ENCODE measurements around the gene DCXR.
A peak's percentile ranks its signal among the peaks of the same experiment; 100 is the strongest.

DCXR gene

GRCh38 chr17:82022981-82023446 lies 14.5 kb downstream of the DCXR start, which contains the start of gene LRRC45:
Gene LRRC45, plus strand, starts transcription at chr17:82023305. Its CDS starts 339 bp downstream, at chr17:82023644.
- peak; percentile 99 to 100 for DNase-seq (ENCODE audit: low read depth in 2 of 2)

GRCh38 chr17:82022310-82022980 lies 15.1 kb downstream of the DCXR start, which contains the start of gene CENPX:
Gene CENPX, minus strand, starts transcription at chr17:82022878. Its CDS starts 17 bp downstream, at chr17:82022861.
- no peak for DNase-seq (ENCODE audit: low read depth in 2 of 2)

GRCh38 chr17:82021900-82022309 lies 15.6 kb downstream of the DCXR start:
- no peak for DNase-seq (ENCODE audit: low read depth in 2 of 2)

- DNase-seq (ENCODE audit: low read depth in 2 of 2) = peak in 1 of 2 donors; percentile 23
These were observed 16.2 kb downstream of the DCXR start for GRCh38 chr17:82021107-82021899.

- DNase-seq (ENCODE audit: low read depth in 2 of 2) = no peak
These were observed 16.9 kb downstream of the DCXR start for GRCh38 chr17:82020572-82021106.

GRCh38 chr17:82019690-82020571 lies 17.6 kb downstream of the DCXR start:
- peak; percentile 29 to 39 for DNase-seq (ENCODE audit: low read depth in 2 of 2)

- DNase-seq (ENCODE audit: low read depth in 2 of 2) = no peak
These were observed 18.4 kb downstream of the DCXR start for GRCh38 chr17:82018989-82019689.

- no peak for DNase-seq (ENCODE audit: low read depth in 2 of 2)
These were observed 19.1 kb downstream of the DCXR start for GRCh38 chr17:82018152-82018988.

GRCh38 chr17:82017612-82018151 lies 19.8 kb downstream of the DCXR start:
- no peak for DNase-seq (ENCODE audit: low read depth in 2 of 2)

- no peak for DNase-seq (ENCODE audit: low read depth in 2 of 2)
These were observed 20.5 kb downstream of the DCXR start for GRCh38 chr17:82016875-82017459.

GRCh38 chr17:82016061-82016874 lies 21.2 kb downstream of the DCXR start:
- DNase-seq (ENCODE audit: low read depth in 2 of 2) = no peak

- DNase-seq (ENCODE audit: low read depth in 2 of 2) = no peak
These were observed 22.1 kb downstream of the DCXR start for GRCh38 chr17:82015311-82015971.

GRCh38 chr17:82014971-82015310 lies 22.6 kb downstream of the DCXR start:
- no peak for DNase-seq (ENCODE audit: low read depth in 2 of 2)

- DNase-seq (ENCODE audit: low read depth in 2 of 2) = no peak
These were observed 23.1 kb downstream of the DCXR start for GRCh38 chr17:82014432-82014831.

- no peak for DNase-seq (ENCODE audit: low read depth in 2 of 2)
These were observed 23.6 kb downstream of the DCXR start for GRCh38 chr17:82013772-82014321.

GRCh38 chr17:82013341-82013740 lies 24.2 kb downstream of the DCXR start:
- no peak for DNase-seq (ENCODE audit: low read depth in 2 of 2)

- DNase-seq (ENCODE audit: low read depth in 2 of 2) = no peak
These were observed 24.7 kb downstream of the DCXR start for GRCh38 chr17:82012640-82013295.
